GM23248 (cell line): ENCODE results near the gene TULP4.

Experiments used
- EZH2 ChIP-seq: fragments of 200-600 bp; sonication (generic); IDR thresholded peaks from 2 replicates; pipeline ENCODE4 v1.6.1; 2018; ENCODE audit warnings: antibody characterized with exemption, mild to moderate bottlenecking; ENCODE audit not compliant: insufficient read depth, poor library complexity, severe bottlenecking
- EZH2phosphoT487 ChIP-seq: fragments of 200-600 bp; sonication (generic); IDR thresholded peaks from 2 replicates; pipeline ENCODE4 v1.6.1; 2018; ENCODE audit warnings: antibody characterized with exemption, moderate library complexity, mild to moderate bottlenecking, low read depth; ENCODE audit not compliant: insufficient read depth

DNA sequence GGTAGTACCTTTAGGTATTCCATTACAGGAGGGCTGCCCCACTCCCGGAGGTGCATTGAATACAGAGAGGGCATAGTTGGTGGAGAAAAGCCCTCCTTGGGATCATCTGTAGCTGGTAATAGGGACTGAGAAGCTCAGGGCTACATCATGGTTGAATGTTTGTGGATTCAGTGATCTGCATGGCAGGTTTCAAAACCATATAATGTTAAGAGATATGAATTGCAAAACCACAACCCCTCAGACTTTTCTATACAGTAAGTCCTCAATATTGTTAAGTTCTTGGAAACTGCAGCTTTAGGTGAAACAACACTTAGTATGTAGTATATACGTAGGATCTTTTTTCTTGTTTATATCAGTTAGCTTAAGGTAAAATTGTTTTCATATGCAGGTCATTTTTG, 11.3 kb downstream of the TULP4 start:
- TF ChIP-seq EZH2 = no peak
- TF ChIP-seq EZH2phosphoT487 = no peak
